GM21529 (cell line): Measurements from ENCODE around the gene TFPI2.
A peak's percentile ranks its signal among the peaks of the same experiment; 100 is the strongest.

Experiments used
- ATAC-seq: cut with Tn5 transposase; IDR thresholded peaks from one replicate; pipeline ENCODE4 v1.9.1; 2021; ENCODE audit not compliant: unreplicated experiment

TFPI2 gene

DNA sequence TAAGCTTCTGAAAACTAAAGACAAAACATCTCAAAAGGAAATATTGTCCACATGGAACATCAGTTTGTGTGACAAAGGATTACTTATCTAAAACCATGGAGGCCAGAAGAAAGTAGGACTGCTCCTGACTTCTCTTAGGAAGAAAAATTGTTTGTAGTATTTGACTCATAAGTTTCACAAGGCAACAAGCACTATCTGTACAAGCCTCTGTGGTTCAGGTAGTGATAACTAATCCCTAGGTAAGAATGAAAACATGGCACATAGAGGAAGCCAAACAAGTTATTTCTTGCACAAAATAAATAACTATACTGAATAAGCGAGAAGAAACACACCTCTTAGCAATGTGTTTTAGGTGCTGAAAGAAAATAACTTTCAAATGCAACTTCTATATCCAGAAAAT, 30.3 kb downstream of the TFPI2 start:
- no peak for ATAC-seq

DNA sequence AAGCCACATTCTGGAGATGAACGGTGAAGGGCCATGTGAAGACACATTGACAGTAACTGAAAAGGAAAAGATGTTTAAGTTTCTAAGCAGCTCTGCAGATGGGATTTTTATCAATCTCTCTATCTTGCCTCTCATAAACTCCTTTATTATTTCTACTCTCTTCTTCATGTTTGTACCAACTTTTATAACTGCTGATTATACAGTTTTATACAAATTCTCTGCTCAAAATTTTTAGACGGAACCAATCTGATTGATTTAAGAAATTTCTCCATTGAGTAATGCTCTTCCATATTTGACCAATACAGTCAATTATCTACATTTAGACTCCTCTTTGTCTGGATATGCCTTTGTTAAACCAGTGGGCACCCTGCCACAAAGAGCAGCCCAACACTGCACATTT, 31.7 kb downstream of the TFPI2 start:
- no peak for ATAC-seq

DNA sequence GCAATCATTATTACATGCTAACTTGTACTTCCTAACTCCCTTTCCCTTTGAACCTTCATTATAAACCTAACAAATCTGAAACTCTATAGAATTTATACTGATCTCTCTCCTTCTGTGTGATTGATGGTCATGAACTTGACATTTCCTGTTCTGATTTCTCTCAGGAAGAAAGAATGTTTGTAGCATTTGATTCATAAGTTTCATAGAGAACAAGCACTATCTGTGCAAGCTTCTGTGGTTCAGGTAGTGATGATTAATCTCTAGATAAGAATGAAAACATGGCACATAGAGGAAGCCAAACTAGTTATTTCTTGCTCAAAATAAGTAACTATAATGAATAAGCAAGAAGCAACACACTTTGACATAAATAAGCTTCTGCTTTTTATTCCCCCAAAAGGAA, 34.2 kb downstream of the TFPI2 start:
- ATAC-seq, result peak; percentile 49

DNA sequence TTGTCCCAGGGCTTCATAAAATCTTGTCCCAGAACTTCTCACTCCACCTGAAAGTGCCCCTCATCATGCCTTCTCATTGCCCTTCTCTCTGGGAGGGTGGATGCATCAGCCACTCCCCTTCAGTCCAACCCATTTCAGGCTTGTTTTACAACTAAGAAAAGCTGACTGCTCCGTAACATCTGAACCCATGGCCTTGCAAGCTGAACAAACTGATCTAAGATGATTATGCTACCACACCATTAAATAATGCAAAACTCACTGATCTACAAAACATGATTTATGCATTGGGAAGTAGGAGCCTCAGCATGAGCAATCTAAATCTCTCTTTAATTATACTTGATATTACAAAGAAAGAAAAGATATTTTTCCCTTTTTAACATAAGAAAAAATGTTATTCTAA, 34.8 kb downstream of the TFPI2 start:
- no peak for ATAC-seq

DNA sequence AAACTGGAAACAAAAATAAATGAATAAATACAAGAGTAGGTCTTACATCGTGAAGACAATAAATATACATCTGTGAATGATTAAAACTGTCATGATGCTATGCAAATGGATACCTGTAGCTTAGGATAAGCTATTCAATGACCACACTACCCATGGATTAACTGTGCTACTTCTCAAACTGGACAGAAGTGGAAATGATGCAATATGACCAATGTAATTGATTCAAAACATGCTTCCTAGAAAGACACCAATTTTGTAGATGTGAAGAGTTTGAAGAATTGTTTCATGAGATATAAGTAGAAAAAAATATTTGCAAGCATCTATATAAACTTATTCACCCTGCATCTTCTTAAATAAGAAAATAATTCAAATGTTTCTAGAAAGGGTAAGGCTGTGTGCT, 36.1 kb downstream of the TFPI2 start:
- no peak for ATAC-seq

DNA sequence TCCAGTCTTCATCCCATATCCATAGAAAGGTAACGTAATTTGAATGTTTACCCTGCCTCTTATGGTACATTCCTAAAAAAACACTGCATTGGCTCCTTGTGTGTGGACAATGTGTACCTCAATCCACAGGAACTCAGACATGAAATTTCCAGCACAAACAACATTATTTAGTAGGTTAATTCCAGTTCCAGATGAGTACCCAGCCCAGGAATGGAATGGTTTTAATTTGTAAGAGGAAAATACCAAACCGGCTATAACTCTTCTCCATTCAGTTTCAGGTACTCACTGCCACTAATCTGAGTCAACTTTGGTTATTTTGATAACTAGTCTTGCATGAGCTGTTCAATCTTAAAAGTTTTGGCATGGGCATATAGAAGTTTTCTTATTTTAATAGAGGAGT, 39.0 kb downstream of the TFPI2 start:
- ATAC-seq, result no peak

DNA sequence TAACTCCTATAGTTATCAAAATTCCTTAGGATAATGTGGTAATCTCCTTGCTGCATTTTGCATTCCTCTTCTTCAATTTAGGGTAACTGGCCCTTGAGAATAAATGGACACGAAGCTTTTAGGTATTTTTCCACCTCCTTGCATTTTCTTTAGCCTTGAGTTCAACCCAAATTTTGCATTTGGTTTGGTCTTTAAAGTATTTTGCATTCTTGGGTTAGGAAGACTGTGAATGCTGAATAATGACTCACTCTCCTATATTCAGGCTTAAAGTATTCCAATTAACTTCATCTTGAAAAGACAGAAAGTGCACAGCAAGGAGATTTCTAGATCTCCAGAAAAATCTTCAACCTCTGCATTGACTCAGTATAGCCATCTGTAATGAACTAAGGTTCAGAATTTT, 47.3 kb downstream of the TFPI2 start:
- no peak for ATAC-seq

DNA sequence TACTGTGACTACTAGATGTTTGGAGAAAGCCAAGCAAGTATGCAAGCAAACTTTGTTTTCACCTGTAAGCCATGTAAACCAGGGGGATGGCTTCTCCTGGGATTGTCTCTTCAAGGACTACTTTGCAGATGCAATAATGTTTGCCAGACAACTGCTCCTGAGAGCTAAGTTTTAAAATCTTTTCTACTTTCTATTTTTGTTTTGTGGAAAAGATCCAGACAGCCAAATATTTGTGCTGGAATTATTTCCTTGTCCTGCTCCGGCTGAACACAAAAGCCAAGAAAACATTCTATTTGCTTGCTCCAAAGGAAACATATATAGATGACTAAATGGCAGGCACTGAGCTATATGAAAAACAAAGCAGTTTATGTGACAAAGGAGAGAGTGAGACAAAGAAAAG, 51.6 kb downstream of the TFPI2 start:
- no peak for ATAC-seq

DNA sequence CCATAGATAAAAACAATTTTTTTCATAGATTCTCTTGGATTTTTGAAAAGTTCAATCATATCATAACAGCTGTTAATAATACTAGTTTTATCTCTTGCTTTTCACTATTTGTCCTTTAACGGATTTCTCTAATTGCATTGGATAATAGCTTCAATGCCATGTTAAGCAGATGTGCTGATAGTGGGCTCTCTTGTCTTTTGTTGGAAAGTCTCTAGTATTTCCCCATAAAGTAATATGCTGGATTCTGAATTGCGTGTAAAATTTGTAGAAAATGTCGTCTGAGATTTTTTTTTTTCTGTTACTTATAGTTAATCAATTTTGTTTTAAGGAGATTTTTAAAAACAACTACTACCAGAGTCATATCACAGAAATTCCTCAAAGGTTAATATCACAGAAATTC, 53.3 kb downstream of the TFPI2 start:
- no peak for ATAC-seq

DNA sequence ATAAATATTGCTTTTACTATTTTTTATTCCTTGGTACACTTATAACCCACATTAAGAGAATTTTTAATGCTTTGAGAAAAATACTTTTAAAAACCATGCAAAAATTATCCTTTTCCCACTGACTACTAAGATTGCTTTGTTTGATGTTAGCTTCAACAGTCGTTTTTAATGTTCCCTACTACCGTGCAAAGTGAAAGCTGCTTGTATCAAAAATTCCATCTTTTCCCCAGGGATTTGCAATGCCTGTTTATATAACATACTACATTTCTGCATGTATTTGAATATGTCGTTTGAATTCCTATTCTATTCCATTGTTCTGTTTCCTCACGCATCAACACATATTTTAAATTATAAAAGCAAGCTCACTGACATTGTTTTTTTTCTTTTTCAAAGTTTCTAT, 54.4 kb downstream of the TFPI2 start:
- ATAC-seq, result no peak

DNA sequence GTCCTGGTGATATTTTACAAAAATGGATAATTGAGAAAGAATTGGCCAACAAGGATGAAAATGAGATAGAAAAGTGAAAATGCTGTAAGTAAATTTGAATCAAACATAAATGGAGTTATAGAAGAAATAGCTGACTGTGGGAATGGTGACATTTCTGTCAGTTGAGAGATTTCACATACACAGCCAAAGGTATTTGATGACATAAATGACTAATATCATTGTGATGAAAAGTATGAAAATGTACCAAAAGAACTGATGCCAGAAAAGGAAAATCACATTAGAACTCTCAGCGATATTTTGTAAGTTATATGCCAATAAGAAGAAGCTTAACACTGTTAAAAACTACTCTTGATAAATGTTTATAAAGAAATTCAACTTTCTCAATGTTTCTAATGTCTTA, 54.9 kb downstream of the TFPI2 start:
- no peak for ATAC-seq
